Thyroid gland (tissue), 4 donors: Measurements from ENCODE around the gene PDPK1. TPM values are rescaled to one million over a fixed set of nuclear protein-coding genes. Genes with fewer than 3 reads are reported as not detected.
"Not testable (repeated sequence)": the region's sequence is repeated elsewhere in the genome, so short reads cannot be mapped to it uniquely, and the experiment has no call there.

Source experiments
- DNase-seq, 2 donors: peaks; one replicate each; pipeline ENCODE4 v3.0.0-alpha.2; 2019
- H3K27ac ChIP-seq, 3 donors: fragments of 200-600 bp; sonication (generic); 1 replicate in 2 of 3; 2 replicates in 1 of 3; pipeline ENCODE4 v1.5.1; 2016 to 2019; ENCODE audit warnings: mild to moderate bottlenecking in 1 of 3, moderate library complexity in 1 of 3
- H3K27me3 ChIP-seq: fragments of 200-600 bp; sonication (generic); one replicate; pipeline ENCODE4 v1.5.1; 2019
- H3K36me3 ChIP-seq, 2 donors: fragments of 200-600 bp; sonication (generic); one replicate each; pipeline ENCODE4 v1.5.1; 2016 to 2019
- H3K4me1 ChIP-seq, 2 donors: fragments of 200-600 bp; sonication (generic); one replicate each; pipeline ENCODE4 v1.5.1; 2017 to 2019
- H3K4me3 ChIP-seq, 3 donors: fragments of 200-600 bp; sonication (generic); replicated peaks in 1 of 3; 1 replicate in 2 of 3; 2 replicates in 1 of 3; pipeline ENCODE4 v1.5.1; 2016; ENCODE audit warnings: mild to moderate bottlenecking in 1 of 3
- H3K9me3 ChIP-seq: fragments of 200-600 bp; sonication (generic); one replicate; pipeline ENCODE4 v1.5.1; 2017
- POLR2A ChIP-seq, 2 donors: fragments of 450-650 bp; IDR thresholded peaks; one replicate each; pipeline ENCODE4 v1.6.1; 2017; ENCODE audit warnings: antibody characterized with exemption in 2 of 2, mild to moderate bottlenecking in 2 of 2, moderate library complexity in 1 of 2
- WGBS, 2 donors: methylation state at CpG; one replicate each; pipeline ENCODE4 v1.1.5; 2017; 5-methylcytosine and 5-hydroxymethylcytosine counted together
- intact Hi-C: fragments of 100-400 bp; cut with DNase I; formaldehyde crosslinking; loops from one replicate; pipeline ENCODE4 v1.15.1; 2023
- total RNA-seq, 4 donors: library from RNA; depleted of rRNA; stranded (reverse); fragments of >200 nt; gene quantifications; one replicate each; pipeline ENCODE4 v1.2.3, GENCODE V29; 2016
- TF ChIP-seq, protein P1 (sequence below), 6 experiments: fragments of 200-600 bp in 3 of 6; fragments of 450-650 bp in 3 of 6; sonication (generic) in 3 of 6; IDR thresholded peaks; one replicate each; pipeline ENCODE4 v1.5.1; 2016 to 2019; ENCODE audit warnings: antibody characterized with exemption in 6 of 6, mild to moderate bottlenecking in 2 of 6, inconsistent platforms in 1 of 6, moderate library complexity in 1 of 6

Gene PDPK1
- total RNA-seq, 4 donors from 2014 or later: 33.3 to 89.0 (median 39.5) TPM

GRCh38 chr16:2535625-2536013 lies 2.2 kb upstream of the PDPK1 start:
- peaks cover 21 to 53% of the 10 kb centered on the region in 2 donors for H3K4me1 ChIP-seq
- WGBS, 2 donors: 71 to 90% methylated on average over 9 of the region's 9 CpGs
- no peaks in the 10 kb centered on the region for H3K36me3 ChIP-seq
- no peaks in the 10 kb centered on the region for H3K9me3 ChIP-seq
- H3K27me3 ChIP-seq: no peaks in the 10 kb centered on the region
- peak overlapping the region; percentile 28 to 92 (median 75) for H3K27ac ChIP-seq
- TF ChIP-seq POLR2A (IDR thresholded peaks at IDR 0.05): no peak
- TF ChIP-seq, protein P1, sequence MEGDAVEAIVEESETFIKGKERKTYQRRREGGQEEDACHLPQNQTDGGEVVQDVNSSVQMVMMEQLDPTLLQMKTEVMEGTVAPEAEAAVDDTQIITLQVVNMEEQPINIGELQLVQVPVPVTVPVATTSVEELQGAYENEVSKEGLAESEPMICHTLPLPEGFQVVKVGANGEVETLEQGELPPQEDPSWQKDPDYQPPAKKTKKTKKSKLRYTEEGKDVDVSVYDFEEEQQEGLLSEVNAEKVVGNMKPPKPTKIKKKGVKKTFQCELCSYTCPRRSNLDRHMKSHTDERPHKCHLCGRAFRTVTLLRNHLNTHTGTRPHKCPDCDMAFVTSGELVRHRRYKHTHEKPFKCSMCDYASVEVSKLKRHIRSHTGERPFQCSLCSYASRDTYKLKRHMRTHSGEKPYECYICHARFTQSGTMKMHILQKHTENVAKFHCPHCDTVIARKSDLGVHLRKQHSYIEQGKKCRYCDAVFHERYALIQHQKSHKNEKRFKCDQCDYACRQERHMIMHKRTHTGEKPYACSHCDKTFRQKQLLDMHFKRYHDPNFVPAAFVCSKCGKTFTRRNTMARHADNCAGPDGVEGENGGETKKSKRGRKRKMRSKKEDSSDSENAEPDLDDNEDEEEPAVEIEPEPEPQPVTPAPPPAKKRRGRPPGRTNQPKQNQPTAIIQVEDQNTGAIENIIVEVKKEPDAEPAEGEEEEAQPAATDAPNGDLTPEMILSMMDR (IDR thresholded peaks at IDR 0.05): no peak
- intact Hi-C loops: no loop called here
- DNase-seq: peak in 1 of 2 donors; percentile 4
- H3K4me3 ChIP-seq: no peak overlapping the region

GRCh38 chr16:2539192-2539844 lies 1.5 kb downstream of the PDPK1 start:
- H3K27ac ChIP-seq, DNase-seq, H3K36me3 ChIP-seq, H3K4me3 ChIP-seq, intact Hi-C loops, H3K27me3 ChIP-seq, H3K9me3 ChIP-seq: not testable (repeated sequence)
- 86 to 89% methylated on average over 24 of the region's 24 CpGs for WGBS, 2 donors
- peaks cover 15 to 41% of the 10 kb centered on the region in 2 donors for H3K4me1 ChIP-seq

- TF ChIP-seq, protein P1 (IDR thresholded peaks at IDR 0.05): peak in 1 of 6 experiments; percentile 34
- H3K36me3 ChIP-seq, H3K27ac ChIP-seq, DNase-seq, H3K27me3 ChIP-seq, H3K4me3 ChIP-seq, intact Hi-C loops, H3K9me3 ChIP-seq: not testable (repeated sequence)
- peaks cover 15 to 35% of the 10 kb centered on the region in 2 donors for H3K4me1 ChIP-seq
- 71 to 77% methylated on average over 11 to 14 of the region's 14 CpGs for WGBS, 2 donors
These were observed 2.1 kb downstream of the PDPK1 start for GRCh38 chr16:2539845-2540458.

- H3K27ac ChIP-seq, H3K27me3 ChIP-seq, intact Hi-C loops, H3K4me3 ChIP-seq, H3K36me3 ChIP-seq, DNase-seq, H3K9me3 ChIP-seq: not testable (repeated sequence)
- H3K4me1 ChIP-seq: peaks cover 15 to 30% of the 10 kb centered on the region in 2 donors
- 65 to 76% methylated on average over 3 to 4 of the region's 4 CpGs for WGBS, 2 donors
These were observed 3.1 kb downstream of the PDPK1 start for GRCh38 chr16:2540912-2541311.

- WGBS, 2 donors: 73 to 85% methylated on average over 5 of the region's 6 CpGs
- intact Hi-C loops, H3K4me3 ChIP-seq, H3K27me3 ChIP-seq, H3K9me3 ChIP-seq, H3K27ac ChIP-seq, DNase-seq, H3K36me3 ChIP-seq: not testable (repeated sequence)
- peaks cover 15 to 30% of the 10 kb centered on the region in 2 donors for H3K4me1 ChIP-seq
These were observed 3.6 kb downstream of the PDPK1 start for GRCh38 chr16:2541409-2541808.

- H3K36me3 ChIP-seq, H3K27ac ChIP-seq, H3K4me3 ChIP-seq, H3K27me3 ChIP-seq, H3K9me3 ChIP-seq, intact Hi-C loops, DNase-seq: not testable (repeated sequence)
- WGBS, 2 donors: 83 to 93% methylated on average over 14 of the region's 14 CpGs
- peaks cover 9 to 21% of the 10 kb centered on the region in 2 donors for H3K4me1 ChIP-seq
These were observed 6.0 kb downstream of the PDPK1 start for GRCh38 chr16:2543771-2544170.

- 0 to 18% methylated on average over 1 of the region's 14 CpGs for WGBS, 2 donors
- H3K9me3 ChIP-seq, H3K27ac ChIP-seq, intact Hi-C loops, DNase-seq, H3K36me3 ChIP-seq, H3K4me3 ChIP-seq, H3K4me1 ChIP-seq, H3K27me3 ChIP-seq: not testable (repeated sequence)
These were observed 12.6 kb downstream of the PDPK1 start for GRCh38 chr16:2550283-2550878.

DNA sequence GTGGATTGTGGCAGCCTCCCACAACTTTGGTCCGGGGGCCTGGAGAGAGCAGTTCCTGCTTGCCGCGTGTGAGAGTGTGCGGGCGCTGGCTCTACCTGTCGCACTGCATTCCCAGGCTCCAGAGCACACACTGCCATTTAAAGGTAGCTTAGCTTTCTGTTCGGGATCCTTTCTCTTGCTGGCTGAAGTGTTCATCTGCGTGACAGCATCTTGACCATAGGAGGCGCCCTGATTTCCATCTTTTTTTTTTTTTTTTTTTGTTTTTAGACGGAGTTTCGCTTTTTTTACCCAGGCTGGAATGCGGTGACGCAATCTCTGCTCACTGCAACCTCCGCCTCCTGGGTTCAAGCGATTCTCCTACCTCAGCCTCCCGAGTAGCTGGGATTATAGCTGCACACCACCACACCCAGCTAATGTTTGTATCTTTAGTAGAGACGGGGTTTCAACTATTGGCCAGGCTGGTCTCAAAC lies 13.6 kb downstream of the PDPK1 start:
- H3K36me3 ChIP-seq, H3K9me3 ChIP-seq, DNase-seq, H3K4me3 ChIP-seq, intact Hi-C loops, H3K27me3 ChIP-seq, H3K4me1 ChIP-seq: not testable (repeated sequence)
- 46 to 58% methylated on average over 14 to 16 of the region's 17 CpGs for WGBS, 2 donors
- peak overlapping the region in 1 of 3 donors; percentile 49 for H3K27ac ChIP-seq

- DNase-seq, H3K4me3 ChIP-seq, intact Hi-C loops, H3K4me1 ChIP-seq, H3K27me3 ChIP-seq, H3K9me3 ChIP-seq, H3K36me3 ChIP-seq, H3K27ac ChIP-seq: not testable (repeated sequence)
- no CpG with 5 or more reads among the region's 13 CpGs for WGBS, 2 donors
These were observed 17.0 kb downstream of the PDPK1 start for GRCh38 chr16:2554709-2555425.

- H3K9me3 ChIP-seq, H3K27ac ChIP-seq, intact Hi-C loops, DNase-seq, H3K27me3 ChIP-seq, H3K36me3 ChIP-seq, H3K4me1 ChIP-seq, H3K4me3 ChIP-seq: not testable (repeated sequence)
- WGBS, 2 donors: no CpG with 5 or more reads among the region's 15 CpGs
These were observed 19.3 kb downstream of the PDPK1 start for GRCh38 chr16:2557150-2557549.
